ENCODE data around the gene MPP3. TPM values are rescaled to one million over a fixed set of nuclear protein-coding genes. Genes with fewer than 3 reads are reported as not detected.
A peak's percentile ranks its signal among the peaks of the same experiment; 100 is the strongest.

Gene MPP3
- total and polyA plus RNA-seq, 9 of the 15 experiments (the other 6 are each of a cell fraction or from before 2014, with no cell fraction given) = 0.41 to 10.4 (median 4.5) TPM

GRCh38 chr17:43778337-43779144 lies 54.4 kb downstream of the MPP3 start, which contains the start of gene DUSP3 (continued):
- no peak for TF ChIP-seq GTF2B (IDR thresholded peaks at IDR 0.05; ENCODE audit: extremely low read depth, insufficient read length)
- no peak for TF ChIP-seq ZNF134 (CRISPR knock-in tag; conservative IDR thresholded peaks at IDR 0.05)
- TF ChIP-seq ZBTB8A (IDR thresholded peaks at IDR 0.05; ENCODE audit: partially characterized antibody) = no peak
- TF ChIP-seq NCOA2 (IDR thresholded peaks at IDR 0.05; ENCODE audit: partially characterized antibody in 2 of 2) = no peak
- TF ChIP-seq POU5F1 (IDR thresholded peaks at IDR 0.05; ENCODE audit: borderline replicate concordance, low read depth, low read length, partially characterized antibody) = no peak
- TF ChIP-seq ZBTB1 (CRISPR knock-in tag; IDR thresholded peaks at IDR 0.05; ENCODE audit: borderline replicate concordance, low read depth) = peak; percentile 25; the same call in 1 of the 2 replicates
- no peak for TF ChIP-seq ZNF431 (CRISPR knock-in tag; IDR thresholded peaks at IDR 0.05)
- peak; percentile 65; the same call in 1 of the 2 replicates for TF ChIP-seq CBX1 (IDR thresholded peaks at IDR 0.05; ENCODE audit: low read depth)
- TF ChIP-seq ZNF76 (CRISPR knock-in tag; IDR thresholded peaks at IDR 0.05; ENCODE audit: borderline replicate concordance) = no peak; the same call in 1 of the 2 replicates
- TF ChIP-seq CHD4 (IDR thresholded peaks at IDR 0.05; ENCODE audit: insufficient read depth, insufficient replicate concordance, low read depth, low read length, poor library complexity, severe bottlenecking) = no peak
- peak; percentile 63 to 85; a peak in 3 of 4 replicates for TF ChIP-seq MAZ (CRISPR knock-in tag; conservative IDR thresholded peaks at IDR 0.05 in 1 of 2, IDR thresholded peaks at IDR 0.05 in 1 of 2)
- TF ChIP-seq, protein P1, sequence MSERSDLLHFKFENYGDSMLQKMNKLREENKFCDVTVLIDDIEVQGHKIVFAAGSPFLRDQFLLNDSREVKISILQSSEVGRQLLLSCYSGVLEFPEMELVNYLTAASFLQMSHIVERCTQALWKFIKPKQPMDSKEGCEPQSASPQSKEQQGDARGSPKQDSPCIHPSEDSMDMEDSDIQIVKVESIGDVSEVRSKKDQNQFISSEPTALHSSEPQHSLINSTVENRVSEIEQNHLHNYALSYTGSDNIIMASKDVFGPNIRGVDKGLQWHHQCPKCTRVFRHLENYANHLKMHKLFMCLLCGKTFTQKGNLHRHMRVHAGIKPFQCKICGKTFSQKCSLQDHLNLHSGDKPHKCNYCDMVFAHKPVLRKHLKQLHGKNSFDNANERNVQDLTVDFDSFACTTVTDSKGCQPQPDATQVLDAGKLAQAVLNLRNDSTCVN (CRISPR knock-in tag; IDR thresholded peaks at IDR 0.05) = no peak
- no peak for TF ChIP-seq NR2C1 (IDR thresholded peaks at IDR 0.05)
- no peak for TF ChIP-seq NR2C1 (tag; IDR thresholded peaks at IDR 0.05)
- no peak for TF ChIP-seq KLF10 (CRISPR knock-in tag; IDR thresholded peaks at IDR 0.05)
- TF ChIP-seq ZBTB17 (CRISPR knock-in tag; IDR thresholded peaks at IDR 0.05) = no peak
- no peak for TF ChIP-seq ESRRA (IDR thresholded peaks at IDR 0.05; ENCODE audit: borderline replicate concordance, low read depth)
- TF ChIP-seq CBFB (CRISPR knock-in tag; IDR thresholded peaks at IDR 0.05) = no peak
- TF ChIP-seq POLR2B (IDR thresholded peaks at IDR 0.05; ENCODE audit: low read depth, partially characterized antibody) = peak; percentile 45
- no peak for TF ChIP-seq ZNF224 (CRISPR knock-in tag; IDR thresholded peaks at IDR 0.05)
- no peak for TF ChIP-seq HDAC6 (IDR thresholded peaks at IDR 0.05; ENCODE audit: low read depth, low read length)
- no peak for TF ChIP-seq TCF7 (IDR thresholded peaks at IDR 0.05; ENCODE audit: borderline replicate concordance)
- TF ChIP-seq CHCHD3 (CRISPR knock-in tag; IDR thresholded peaks at IDR 0.05) = no peak
- TF ChIP-seq ZNF707 (CRISPR knock-in tag; conservative IDR thresholded peaks at IDR 0.05) = no peak
- peak; percentile 93 for TF ChIP-seq PHF8 (IDR thresholded peaks at IDR 0.05; ENCODE audit: borderline replicate concordance, low read length)
- no peak for TF ChIP-seq ETV5 (CRISPR knock-in tag; IDR thresholded peaks at IDR 0.05; ENCODE audit: low read depth)
- TF ChIP-seq ZC3H4 (CRISPR knock-in tag; IDR thresholded peaks at IDR 0.05; ENCODE audit: borderline replicate concordance) = peak; percentile 80; the same call in 1 of the 2 replicates

Measured in K562 (cell line).